Ureter (tissue), 1 donor: Measurements from ENCODE around the gene HID1. TPM values are rescaled to one million over a fixed set of nuclear protein-coding genes. Genes with fewer than 3 reads are reported as not detected.
"Not testable (repeated sequence)": the region's sequence is repeated elsewhere in the genome, so short reads cannot be mapped to it uniquely, and the experiment has no call there.

Experiments
- DNase-seq: peaks from one replicate; pipeline ENCODE4 v3.0.0-alpha.2; 2020; ENCODE audit warnings: low spot score
- total RNA-seq: library from RNA; stranded (reverse); gene quantifications from one replicate; pipeline ENCODE4 v1.2.4, GENCODE V29; 2023
- donor health status: DM: yes; HTN: yes; CAD: no.

The HID1 gene
- total RNA-seq, 1 donor from 2014 or later = 78.1 TPM

GRCh38 chr17:74970395-74970794, 2.2 kb downstream of the HID1 start:
- DNase-seq = no peak

GRCh38 chr17:74969501-74969900, 3.1 kb downstream of the HID1 start:
- DNase-seq = not testable (repeated sequence)

- DNase-seq = peak; percentile 74
Observed at GRCh38 chr17:74968361-74968780, 4.2 kb downstream of the HID1 start.

GRCh38 chr17:74964988-74965622, 7.5 kb downstream of the HID1 start:
- DNase-seq = no peak

GRCh38 chr17:74964246-74964761, 8.3 kb downstream of the HID1 start:
- no peak for DNase-seq

- DNase-seq = no peak
Observed at GRCh38 chr17:74963656-74964055, 8.9 kb downstream of the HID1 start.

GRCh38 chr17:74962622-74963394, 9.8 kb downstream of the HID1 start:
- no peak for DNase-seq

- DNase-seq = peak; percentile 90
Observed at GRCh38 chr17:74961657-74962350, 10.8 kb downstream of the HID1 start.

- no peak for DNase-seq
Observed at GRCh38 chr17:74960570-74961342, 11.8 kb downstream of the HID1 start.

GRCh38 chr17:74959826-74960515, 12.6 kb downstream of the HID1 start:
- no peak for DNase-seq

GRCh38 chr17:74957935-74958740, 14.4 kb downstream of the HID1 start:
- peak; percentile 77 for DNase-seq

GRCh38 chr17:74956093-74956492, 16.5 kb downstream of the HID1 start:
- DNase-seq = no peak

GRCh38 chr17:74954665-74955421, 17.7 kb downstream of the HID1 start:
- DNase-seq = no peak

- no peak for DNase-seq
Observed at GRCh38 chr17:74954115-74954514, 18.4 kb downstream of the HID1 start.

GRCh38 chr17:74953134-74953687, 19.3 kb downstream of the HID1 start:
- DNase-seq = no peak

GRCh38 chr17:74952431-74953133, 20.0 kb downstream of the HID1 start:
- no peak for DNase-seq

- no peak for DNase-seq
Observed at GRCh38 chr17:74951680-74952421, 20.7 kb downstream of the HID1 start.

- no peak for DNase-seq
Observed at GRCh38 chr17:74951065-74951464, 21.5 kb downstream of the HID1 start.
